GM04503 (cell line): ENCODE data around the gene SOX21.
"Not testable (repeated sequence)": the region's sequence is repeated elsewhere in the genome, so short reads cannot be mapped to it uniquely, and the experiment has no call there.

Experiments
- DNase-seq: peaks from one replicate; pipeline ENCODE4 v3.0.0-alpha.2; 2012; ENCODE audit warnings: low read depth

The SOX21 gene

GRCh38 chr13:94712287-94712811 is at the start of gene SOX21:
TSS of gene SOX21 (minus strand) at chr13:94712545. CDS start at chr13:94712049, 496 bp downstream.
- no peak for DNase-seq

DNA sequence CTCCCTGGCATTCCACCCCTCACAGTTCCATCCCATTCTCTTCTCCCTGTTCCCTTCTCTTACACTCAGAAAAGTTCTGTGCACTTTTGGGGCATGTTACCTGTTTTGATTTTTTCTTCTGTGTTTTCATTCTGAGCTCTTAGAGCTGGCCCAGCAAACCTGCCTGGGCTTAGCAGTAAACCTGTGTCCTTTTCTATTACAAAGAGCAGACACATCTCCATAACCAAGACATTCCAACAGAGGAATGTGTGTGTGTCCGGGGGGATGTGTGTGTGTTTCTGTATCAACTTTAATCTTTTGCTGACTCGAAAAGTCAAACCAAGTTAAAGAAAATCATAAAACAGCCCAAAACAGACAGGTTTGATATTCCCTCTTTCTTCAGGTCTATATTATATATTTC is 49.1 kb upstream of the SOX21 start:
- DNase-seq, result no peak

DNA sequence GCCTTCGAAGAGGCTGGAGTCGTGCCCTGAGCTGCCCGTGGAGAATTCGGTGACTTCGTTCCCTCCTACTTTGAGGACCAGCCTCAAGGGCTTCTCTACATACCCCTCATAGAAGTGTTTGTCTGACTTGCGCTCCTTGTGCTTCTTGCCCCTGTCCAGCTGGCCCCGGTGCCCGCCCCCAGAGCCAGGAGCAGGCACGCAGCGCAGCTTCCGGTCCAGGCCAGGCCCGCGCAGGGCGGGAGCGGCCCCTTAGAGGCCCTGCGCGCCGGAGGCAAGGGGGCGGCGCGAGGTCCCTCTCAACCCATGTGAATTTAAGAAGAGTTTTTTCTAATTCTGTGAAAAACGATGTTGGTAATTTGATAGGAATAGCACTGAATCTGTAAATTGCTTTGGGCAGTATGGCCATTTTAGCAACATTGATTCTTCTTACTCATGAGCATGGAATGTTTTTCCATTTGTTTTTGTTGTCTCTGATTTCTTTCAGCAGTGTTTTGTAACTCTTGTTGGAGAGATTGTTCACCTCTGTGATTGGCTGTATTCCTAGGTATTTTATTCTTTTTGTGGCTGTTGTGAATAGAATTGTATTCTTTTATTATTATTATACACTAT is 46.9 kb upstream of the SOX21 start:
- DNase-seq, result no peak

DNA sequence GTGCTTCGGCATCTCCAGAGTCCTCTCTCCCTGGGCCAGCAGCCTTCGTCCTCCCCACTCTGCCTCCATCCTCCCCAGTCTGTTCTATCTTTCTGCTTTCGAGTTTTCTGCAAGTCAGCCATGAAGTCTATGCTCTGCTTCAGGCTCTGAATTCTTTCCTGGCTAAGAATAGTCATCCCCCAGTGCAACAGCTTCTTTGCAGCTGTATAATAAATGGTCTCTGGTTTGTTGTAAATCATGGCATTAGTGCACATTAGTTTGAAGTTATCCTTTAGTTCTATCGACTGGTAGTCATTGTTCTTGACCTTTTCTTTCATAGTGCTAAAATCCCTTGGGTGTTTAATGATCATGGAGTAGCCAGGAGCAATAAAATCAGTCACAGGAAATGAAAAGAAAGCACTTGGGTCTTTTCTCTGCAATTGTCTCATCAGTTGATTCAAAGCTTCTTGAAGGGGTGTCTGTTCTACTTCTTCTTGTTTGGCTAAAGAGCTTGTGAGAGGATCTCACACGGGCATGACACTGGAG is 46.2 kb upstream of the SOX21 start:
- no peak for DNase-seq

- no peak for DNase-seq
Measured at GRCh38 chr13:94753327-94753726, 41.0 kb upstream of the SOX21 start.

DNA sequence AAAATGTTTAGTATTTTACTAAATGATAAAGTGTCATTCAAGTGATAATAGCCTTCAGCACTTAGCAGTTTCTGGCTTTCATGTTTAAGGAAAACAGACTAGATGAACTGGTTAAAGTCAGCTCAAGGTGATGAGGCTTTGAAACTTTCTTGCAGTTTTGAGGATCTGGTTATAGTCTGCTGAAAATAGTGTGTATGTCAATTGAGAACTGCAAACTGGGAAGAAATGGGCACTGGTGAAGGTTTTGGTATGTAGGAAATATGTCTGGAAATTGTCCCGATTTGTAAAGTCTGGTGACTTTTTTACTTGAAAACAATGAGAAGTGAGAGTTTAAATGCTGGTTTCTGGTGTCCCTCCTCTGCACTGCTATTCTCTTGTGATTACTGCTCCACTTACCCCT is 36.8 kb upstream of the SOX21 start:
- no peak for DNase-seq

GRCh38 chr13:94739235-94739634 is 26.9 kb upstream of the SOX21 start:
- no peak for DNase-seq

DNA sequence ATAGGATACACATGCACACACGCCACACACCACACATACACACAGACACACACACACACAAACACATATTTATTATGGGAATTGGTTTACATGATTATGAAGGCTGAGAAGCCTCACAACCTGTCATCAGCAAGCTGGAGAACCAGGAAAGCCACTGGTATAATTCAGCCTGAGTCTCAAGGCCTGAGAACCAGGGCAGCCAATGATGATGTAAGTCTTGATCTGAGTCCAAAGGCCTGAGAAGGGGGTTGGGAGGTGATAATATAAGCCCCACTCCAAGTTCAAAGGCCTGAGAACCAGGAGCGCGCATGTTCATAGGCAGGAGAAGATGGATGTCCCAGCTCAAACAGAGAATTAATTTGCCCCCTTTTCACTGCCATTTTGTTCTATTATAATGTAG is 18.7 kb upstream of the SOX21 start:
- no peak for DNase-seq

DNA sequence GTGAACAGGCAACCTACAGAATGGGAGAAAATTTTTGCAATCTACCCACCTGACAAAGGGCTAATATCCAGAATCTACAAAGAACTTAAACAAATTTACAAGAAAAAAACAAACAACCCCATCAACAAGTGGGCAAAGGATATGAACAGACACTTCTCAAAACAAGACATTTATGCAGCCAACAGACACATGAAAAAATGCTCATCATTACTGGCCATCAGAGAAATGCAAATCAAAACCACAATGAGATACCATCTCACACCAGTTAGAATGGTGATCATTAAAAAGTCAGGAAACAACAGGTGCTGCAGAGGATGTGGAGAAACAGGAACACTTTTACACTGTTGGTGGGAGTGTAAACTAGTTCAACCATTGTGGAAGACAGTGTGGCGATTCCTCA is 17.6 kb upstream of the SOX21 start:
- DNase-seq, result not testable (repeated sequence)

DNA sequence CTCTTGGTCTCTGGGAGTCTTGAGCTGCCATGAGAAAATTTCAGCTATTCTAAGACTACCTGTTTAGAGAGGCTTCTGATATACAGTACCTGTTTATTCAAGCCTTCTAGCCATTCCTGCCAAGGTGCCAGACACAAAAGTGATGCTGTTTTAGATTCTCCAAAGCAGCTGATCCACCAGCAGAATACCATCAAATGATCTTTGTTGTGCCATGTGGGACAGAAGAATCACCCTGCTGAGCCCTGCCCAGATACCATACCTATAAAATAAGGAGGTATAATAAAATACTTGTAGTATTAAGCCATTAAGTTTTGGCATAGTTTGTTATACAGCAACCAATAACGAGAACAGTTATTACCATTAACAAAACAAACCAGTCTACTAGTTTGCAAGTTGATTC is 14.1 kb upstream of the SOX21 start:
- DNase-seq, result no peak

GRCh38 chr13:94722609-94723345 is 10.4 kb upstream of the SOX21 start:
- no peak for DNase-seq

GRCh38 chr13:94718697-94719096 is 6.4 kb upstream of the SOX21 start:
- DNase-seq, result not testable (repeated sequence)

DNA sequence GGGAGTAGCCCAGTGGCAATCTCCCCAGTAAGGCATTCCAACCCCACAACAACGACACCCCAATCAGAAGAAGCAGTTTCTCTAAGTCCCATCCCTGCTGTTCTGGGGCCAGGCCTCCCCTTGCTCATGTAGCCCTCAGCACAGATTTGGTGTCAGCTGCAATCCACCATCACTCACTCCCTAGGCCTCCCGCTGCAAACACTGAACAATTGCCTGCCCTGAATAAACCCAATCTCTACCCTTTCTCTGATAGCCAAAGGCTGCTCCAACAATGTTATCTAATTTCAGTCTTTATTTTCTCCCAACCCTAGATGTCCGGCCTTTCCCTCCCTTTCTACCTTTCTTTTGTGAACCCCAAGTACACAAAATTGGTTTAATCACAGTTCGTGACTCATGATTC is 5.6 kb upstream of the SOX21 start:
- DNase-seq, result no peak

DNA sequence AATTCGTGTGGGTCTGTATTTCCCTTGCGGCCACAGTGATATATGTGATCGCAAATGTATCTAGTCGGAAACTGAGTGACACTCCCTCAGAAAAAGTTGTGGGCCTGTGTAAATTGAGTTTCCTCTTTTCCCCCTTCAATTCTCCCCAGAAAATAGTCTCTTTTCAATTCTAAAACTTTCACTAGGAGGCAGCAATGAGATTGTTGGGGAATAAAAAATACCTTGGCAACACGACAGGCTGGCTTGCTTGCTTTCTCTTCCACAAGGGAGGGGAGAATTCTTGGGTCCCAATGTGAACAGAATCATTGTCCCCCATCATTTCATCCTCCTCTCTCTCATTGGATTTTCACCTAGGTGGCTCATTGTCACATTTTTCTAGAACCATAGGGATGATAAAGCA is 3.7 kb upstream of the SOX21 start:
- no peak for DNase-seq

- no peak for DNase-seq
Measured at GRCh38 chr13:94713561-94714182, 1.3 kb upstream of the SOX21 start.

DNA sequence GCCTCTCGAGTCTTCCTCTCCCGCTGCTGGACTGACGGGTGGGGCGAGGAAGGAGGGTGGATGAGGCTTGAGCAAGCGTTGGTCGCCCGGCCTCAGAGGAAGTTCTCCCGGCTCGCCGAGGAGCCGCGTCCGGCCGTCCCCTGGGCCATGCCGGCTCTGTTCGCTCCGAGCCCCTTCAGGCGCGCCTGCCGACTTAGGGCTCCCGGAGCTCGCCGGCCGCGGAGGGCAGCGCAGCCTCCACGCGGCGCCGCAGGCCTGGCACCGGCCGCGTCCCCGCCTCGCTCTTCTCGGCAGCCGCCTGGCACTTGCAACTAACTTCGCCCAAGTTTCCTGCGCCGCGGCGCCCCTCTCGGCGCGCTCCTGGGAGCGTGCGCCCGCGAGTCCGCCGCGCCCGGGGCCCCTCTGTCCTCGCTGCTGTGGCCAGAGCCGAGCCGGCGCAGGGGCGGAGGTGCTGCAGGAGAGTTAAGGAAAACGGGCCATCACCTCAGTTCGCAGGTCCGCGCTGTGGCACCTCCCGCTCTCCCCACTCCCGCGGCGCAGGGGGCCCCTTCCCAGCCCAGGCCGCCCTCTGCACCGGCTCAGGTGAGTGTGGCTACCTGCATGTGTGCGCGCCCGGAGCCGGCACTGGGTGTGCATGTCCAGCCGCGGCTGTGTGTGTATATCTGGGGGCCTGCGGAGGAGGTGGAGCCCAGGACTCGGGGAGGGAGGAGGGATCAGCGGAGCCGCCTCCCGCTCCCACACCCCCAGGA is 641 bp upstream of the SOX21 start:
- DNase-seq, result no peak

DNA sequence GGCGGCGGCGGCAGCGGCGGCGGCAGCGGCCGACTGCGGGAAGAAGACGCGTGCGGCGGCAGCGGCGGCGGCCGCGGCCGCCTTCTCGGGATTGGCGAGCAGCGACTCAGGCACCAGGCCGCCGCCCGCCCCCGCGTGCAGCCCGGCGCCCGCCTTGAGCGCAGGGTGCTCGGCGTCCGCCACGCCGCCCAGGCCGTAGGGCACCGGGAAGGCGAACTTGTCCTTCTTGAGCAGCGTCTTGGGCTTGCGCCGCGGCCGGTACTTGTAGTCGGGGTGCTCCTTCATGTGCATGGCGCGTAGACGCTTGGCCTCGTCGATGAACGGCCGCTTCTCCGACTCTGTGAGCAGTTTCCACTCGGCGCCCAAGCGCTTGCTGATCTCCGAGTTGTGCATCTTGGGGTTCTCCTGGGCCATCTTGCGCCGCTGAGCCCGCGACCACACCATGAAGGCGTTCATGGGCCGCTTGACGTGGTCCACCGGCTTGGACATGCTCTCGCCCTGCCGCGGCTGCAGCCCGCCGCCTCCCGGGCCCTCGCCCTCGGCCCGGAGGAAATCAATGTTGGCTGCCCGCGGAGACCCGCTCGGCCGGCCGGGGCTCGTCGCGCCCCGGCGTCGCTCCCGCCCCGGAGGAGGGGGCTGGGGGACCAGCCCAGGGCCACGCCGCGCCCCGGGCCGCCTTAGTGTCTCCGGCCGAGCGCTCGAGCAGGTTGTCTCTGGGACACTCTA is 621 bp downstream of the SOX21 start:
- no peak for DNase-seq

DNA sequence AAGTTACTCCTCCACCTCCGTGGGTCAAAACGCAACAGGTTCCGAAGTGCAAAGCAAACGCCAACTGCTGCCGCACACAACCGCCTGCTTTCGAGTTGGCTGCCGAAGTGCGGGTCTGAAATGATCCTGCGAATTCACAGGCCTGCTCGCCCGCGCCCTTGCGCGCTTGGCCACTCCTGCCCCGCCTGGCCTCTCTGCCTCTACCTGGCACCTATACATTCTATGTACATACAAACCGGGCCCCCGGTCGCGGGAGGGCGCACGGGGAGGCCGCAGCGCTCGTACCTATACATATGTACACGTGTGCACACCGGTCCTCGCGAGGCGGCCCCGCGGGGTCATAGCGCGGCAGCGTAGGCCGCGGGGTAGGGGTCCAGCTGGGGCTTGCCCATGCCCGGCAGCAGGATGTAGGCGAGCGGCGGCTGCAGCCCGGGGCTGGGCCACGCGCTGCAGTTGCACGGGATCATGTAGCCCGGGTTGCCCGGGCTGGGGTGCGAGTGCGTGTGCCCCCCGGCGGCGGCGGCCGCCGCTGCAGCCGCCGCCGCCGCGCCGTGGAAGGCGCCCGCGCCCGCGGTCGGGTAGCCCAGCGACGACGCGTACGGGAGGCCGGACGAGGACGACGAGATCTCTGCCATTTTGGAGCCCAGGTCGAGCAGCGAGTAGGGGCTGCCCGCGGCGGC is 1.3 kb downstream of the SOX21 start:
- DNase-seq, result no peak

GRCh38 chr13:94710065-94710781 is 2.1 kb downstream of the SOX21 start:
- no peak for DNase-seq
